Inferior parietal cortex (tissue), 1 donor: Measurements from ENCODE around the gene SUMF2.
A peak's percentile ranks its signal among the peaks of the same experiment; 100 is the strongest.
"Not testable (repeated sequence)": the region's sequence is repeated elsewhere in the genome, so short reads cannot be mapped to it uniquely, and the experiment has no call there.

Experiments
- DNase-seq: peaks from one replicate; pipeline ENCODE4 v3.0.0-alpha.2; 2016; ENCODE audit errors: extremely low spot score

SUMF2 gene

DNA sequence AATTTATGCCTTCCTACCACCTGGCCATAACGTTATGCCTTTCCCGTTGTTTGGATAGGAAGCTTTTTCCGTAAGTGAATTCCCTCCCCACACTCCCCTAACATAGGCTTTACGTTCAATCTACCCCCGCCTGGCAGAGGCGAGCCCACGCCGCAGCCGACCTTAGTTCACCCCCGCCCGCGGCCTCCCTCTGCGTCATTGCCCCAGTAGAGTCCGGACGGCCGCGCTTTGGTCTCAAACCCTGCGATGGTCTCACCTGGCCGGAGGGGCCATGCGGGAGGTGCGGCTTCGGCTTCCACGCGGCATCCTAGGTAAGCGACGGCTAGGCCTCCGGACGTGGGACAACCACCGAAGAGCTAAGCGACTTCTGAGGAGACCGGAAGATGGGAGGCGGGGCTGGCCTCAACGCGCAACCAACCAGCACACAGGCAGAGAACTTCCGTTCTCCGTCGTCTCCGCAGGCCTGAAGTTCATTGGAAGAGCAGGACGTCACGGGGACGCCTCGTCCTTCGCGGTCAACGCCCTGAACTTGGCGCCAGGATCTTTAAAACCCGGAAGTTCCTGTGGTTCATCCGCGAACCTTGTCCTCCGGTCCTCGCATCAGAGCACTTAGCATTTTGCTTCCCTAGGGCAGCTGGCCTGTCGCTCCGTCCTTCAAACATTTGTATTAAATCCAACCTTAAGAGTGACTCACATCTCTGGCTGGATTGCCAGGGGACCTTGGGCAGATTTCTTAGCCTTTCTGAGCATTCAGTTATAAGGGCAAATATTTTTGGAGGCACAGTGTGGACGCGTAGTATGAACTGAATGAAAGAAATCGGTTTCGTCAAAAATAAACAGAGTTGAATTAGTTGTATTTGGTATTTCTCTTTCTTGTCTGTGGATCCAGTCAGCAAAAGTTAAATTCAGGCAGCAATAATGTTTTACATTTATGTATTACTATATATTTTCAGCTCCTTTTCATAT lies 42.3 kb downstream of the SUMF2 start, which contains the start of gene CHCHD2:
Gene CHCHD2 (minus strand): TSS at position 369 of the 966 bp plus-strand sequence. CDS start 63 bp downstream, at position 306.
- peak; percentile 99 for DNase-seq

DNA sequence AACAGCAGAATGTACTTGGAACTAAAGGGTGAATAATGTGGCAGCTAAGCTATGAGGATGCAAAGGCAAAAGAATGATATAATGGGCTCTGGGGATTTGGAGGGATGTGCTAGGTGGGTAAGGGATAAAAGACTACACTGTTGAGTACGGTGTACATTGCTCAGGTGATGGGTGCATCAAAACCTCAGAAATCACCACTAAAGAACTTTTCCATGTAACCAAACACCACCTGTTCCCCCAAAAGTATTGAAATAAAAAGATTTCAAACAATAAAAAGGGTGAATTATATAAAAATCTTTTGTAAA lies 43.8 kb downstream of the SUMF2 start:
- DNase-seq, result no peak

GRCh38 chr7:56110611-56111010 lies 46.5 kb downstream of the SUMF2 start:
- DNase-seq, result no peak

DNA sequence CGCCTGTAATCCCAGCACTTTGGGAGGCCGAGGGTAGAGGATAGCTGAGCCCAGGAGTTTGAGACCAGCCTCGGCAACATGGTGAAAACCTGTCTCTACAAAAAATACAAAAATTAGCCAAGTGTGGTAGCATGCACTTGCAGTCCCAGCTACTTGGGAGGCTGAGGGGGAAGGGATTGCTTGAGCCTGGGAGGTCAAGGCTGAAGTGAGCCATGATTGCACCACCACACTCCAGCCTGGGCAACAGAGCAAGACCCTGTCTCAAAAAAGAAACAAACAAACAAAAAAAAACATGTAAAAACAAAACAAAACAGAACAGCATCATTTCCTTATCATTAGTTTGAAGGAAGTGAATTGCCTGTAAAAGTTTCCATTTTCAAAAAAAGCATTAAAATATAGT lies 48.2 kb downstream of the SUMF2 start:
- not testable (repeated sequence) for DNase-seq

DNA sequence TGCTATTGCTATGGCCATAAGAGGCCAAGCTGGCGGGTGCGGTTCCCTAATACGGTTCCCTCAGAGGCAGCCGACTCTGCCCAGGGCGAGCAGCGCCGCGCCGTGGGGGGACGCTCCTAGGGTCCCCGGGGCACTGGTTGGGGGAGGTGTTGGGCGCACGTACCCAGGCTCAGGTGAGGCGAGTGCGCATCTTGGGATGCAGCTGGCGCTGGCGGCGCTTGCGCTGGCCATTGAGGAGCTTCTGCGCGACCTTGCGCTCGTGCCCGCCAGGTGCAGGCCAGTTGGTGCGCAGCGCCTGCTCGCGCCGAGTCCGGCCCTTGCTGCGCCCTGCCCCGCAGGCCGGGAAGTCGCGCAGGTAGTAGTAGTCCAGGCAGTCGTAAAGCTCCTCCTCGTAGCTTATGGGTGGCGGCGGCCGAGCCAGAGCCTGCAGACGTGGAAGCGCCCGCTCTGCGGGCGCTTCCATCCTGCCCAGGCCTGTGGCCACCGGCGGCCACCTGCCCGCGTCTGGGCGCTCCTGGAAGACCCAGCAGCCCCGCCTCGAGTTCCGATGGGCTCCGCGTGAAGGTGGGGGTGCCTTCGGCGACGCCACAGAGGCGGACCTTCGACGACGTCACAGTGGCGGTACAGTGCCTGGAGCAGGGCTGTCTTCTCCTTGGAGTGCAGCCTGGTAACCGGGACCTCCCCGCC lies 51.9 kb downstream of the SUMF2 start, which contains the start of gene NUPR2:
Gene NUPR2 (minus strand): TSS at position 566 of the 687 bp plus-strand sequence. CDS start 103 bp downstream, at position 463.
- no peak for DNase-seq

DNA sequence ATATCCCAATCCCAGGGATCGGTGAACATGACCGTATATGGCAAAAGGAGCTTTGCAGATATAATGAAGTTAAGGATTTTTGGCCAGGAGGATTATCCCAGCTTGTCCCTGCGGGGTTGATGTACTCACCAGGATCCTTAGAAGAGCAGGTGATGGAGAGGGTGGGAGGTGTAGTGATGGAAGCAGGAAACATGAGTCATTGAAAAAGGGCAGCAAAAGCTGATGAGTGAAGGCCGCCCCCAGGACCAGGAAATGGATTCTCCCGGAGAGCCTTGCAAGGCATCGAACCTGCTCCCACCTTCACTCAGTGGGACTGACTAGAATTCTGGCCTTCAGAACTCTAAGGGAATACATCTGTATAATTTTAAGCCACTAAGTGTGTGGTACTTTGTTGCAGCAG lies 57.4 kb downstream of the SUMF2 start:
- no peak for DNase-seq

DNA sequence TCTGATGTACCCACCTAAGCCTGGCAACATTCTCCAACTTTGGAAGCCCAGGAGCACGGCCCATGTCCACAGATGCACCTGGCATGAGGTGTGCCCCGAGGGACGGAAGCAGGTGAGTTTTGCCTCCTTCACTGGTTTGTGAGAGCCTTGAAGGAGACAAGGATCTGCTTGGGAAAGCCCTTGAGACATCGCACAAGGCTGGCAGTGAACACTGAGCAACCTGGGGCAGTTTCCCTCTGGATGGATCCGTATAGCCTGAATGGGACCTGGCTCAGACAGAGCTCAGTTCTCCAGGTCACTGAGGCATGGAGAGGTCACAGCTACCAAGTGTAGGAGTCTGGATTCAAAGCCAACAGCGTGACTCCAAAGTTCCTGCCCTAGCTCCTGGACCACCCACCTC lies 60.9 kb downstream of the SUMF2 start:
- no peak for DNase-seq

DNA sequence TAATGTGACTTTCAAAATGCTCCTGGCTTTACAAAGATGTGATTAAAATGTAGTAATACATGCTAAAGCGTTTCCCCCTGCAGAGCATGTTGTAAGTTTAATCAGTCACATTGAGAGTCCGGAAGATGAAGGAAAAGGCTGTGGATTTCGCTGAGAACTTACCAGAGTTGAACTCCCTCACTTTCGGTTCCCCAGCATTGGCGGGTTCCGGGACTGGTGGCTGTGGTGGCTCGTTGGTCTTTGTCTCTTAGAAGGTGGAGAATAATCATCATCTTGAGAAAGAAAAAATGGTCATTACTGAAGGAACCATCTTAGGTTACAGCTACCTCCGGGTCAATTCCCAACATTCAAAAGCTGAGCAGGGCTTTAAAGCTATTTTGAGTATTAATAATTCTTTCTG lies 61.7 kb downstream of the SUMF2 start:
- DNase-seq, result no peak

DNA sequence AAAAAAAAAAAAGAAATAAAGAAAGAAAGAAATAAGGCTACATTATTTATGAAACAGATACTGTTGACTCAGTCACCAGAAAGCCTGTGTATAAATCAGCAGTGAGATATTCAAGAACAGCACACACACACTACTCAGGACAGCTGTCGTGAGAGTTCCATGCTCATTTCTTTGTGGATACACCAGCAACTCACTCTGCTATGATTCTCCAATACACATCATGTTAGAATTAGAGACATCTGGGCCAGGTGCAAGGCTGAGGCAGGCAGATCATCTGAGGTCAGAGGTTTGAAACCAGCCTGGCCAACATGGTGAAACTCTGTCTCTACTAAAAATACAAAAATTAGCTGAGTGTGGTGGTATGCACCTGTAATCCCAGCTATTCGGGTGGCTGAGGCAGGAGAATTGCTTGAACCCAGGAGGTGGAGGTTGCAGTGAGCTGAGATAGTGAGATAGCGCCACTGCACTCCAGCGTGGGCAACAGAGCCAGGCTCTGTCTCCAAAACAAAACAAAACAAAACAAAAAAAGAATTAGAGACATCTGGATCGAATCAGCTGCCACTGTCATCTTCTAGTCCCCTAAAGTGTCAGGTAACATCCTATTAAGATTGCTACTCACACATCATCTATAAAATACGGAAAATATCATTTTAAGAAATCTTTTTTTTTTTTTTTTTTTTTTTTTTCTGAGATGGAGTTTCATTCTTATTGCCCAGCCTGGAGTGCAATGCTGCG lies 63.3 kb downstream of the SUMF2 start:
- DNase-seq, result no peak
